GM12878 (cell line): ENCODE measurements around the gene MRPS18B. TPM values are rescaled to one million over a fixed set of nuclear protein-coding genes. Genes with fewer than 3 reads are reported as not detected.

Experiments used
- ATAC-seq: fragments of 200-7000 bp; cut with Tn5 transposase; 3 replicates; pipeline ENCODE4 v1.9.1; 2020; ENCODE audit warnings: mild to moderate bottlenecking, moderate library complexity
- BruUV-seq: library from RNA; stranded (reverse); fragments of 400-500 nt; replicated peaks from 2 replicates; lab custom pipeline; 2021; lab: Mats Ljungman, UMichigan
- CTCF ChIA-PET: fragments of 300-600 bp; sonication (Branson Sonifier 250); formaldehyde crosslinking; extraction: SDS; loops from one replicate; lab custom pipeline; 2021; ENCODE audit warnings: inconsistent platforms; lab: Yijun Ruan, JAX
- POLR2A ChIA-PET: fragments of 350-600 bp; formaldehyde crosslinking; extraction: SDS; loops from one replicate; lab custom pipeline; 2021; ENCODE audit warnings: inconsistent platforms; lab: Charles Lee
- RAD21 ChIA-PET: fragments of 300-600 bp; sonication (Branson Sonifier 250); formaldehyde crosslinking; loops from one replicate; lab custom pipeline; 2023; ENCODE audit warnings: antibody characterized with exemption; ENCODE audit not compliant: unreplicated experiment; lab: Charles Lee
- SMC1A ChIA-PET: fragments of 300-600 bp; sonication (Branson Sonifier 250); formaldehyde crosslinking; loops from one replicate; lab custom pipeline; 2023; ENCODE audit not compliant: unreplicated experiment, uncharacterized antibody; lab: Charles Lee
- DNase-seq: peaks from one replicate; pipeline ENCODE4 v3.0.0-alpha.2; 2011; ENCODE audit warnings: low read depth, low spot score
- FAIRE-seq: peaks from 3 replicates; lab custom pipeline; 2011; peaks lifted over from hg19 to GRCh38; lab: Jason Lieb, UNC
- H2AFZ ChIP-seq: 2 replicates; pipeline ENCODE4 v1.6.0; 2011; ENCODE audit warnings: low read depth, low read length, control low read depth; ENCODE audit not compliant: control insufficient read depth
- H3K27ac ChIP-seq: 2 replicates; pipeline ENCODE4 v1.5.1; 2011; ENCODE audit warnings: control low read depth; ENCODE audit not compliant: control insufficient read depth, insufficient read depth
- H3K27me3 ChIP-seq, 2 experiments: replicated peaks in 1 of 2; 2 replicates each; pipeline versions ENCODE4 v1.6.0 to v1.6.1; 2011; ENCODE audit warnings: low read length in 1 of 2; ENCODE audit not compliant: control insufficient read depth in 2 of 2, insufficient read depth in 2 of 2
- H3K36me3 ChIP-seq, 2 experiments: 2 replicates each; pipeline ENCODE4 v1.5.1; 2011; ENCODE audit warnings: low read length in 1 of 2; ENCODE audit not compliant: control insufficient read depth in 2 of 2, insufficient read depth in 2 of 2
- H3K4me1 ChIP-seq: 2 replicates; pipeline ENCODE4 v1.6.1; 2011; ENCODE audit warnings: mild to moderate bottlenecking, low read length, moderate library complexity, mixed read lengths; ENCODE audit not compliant: control insufficient read depth, insufficient read depth
- H3K4me2 ChIP-seq: 2 replicates; pipeline ENCODE4 v1.6.0; 2011; ENCODE audit warnings: control low read depth; ENCODE audit not compliant: control insufficient read depth, insufficient read depth
- H3K4me3 ChIP-seq: fragments of 200-600 bp; sonication (generic); 2 replicates; pipeline ENCODE4 v1.5.1; 2016
- H3K79me2 ChIP-seq: 2 replicates; pipeline ENCODE4 v1.6.0; 2011; ENCODE audit warnings: low read length; ENCODE audit not compliant: control insufficient read depth, insufficient read depth
- H3K9ac ChIP-seq: 2 replicates; pipeline ENCODE4 v1.8.0; 2011; ENCODE audit warnings: low read length, control low read depth, mixed read lengths; ENCODE audit not compliant: control insufficient read depth, insufficient read depth
- H3K9me3 ChIP-seq: replicated peaks from 3 replicates; pipeline ENCODE4 v1.5.1; 2011; ENCODE audit warnings: mild to moderate bottlenecking, low read length; ENCODE audit not compliant: control insufficient read depth, insufficient read depth
- H4K20me1 ChIP-seq: 2 replicates; pipeline ENCODE4 v1.6.0; 2011; ENCODE audit not compliant: control insufficient read depth, insufficient read depth
- CBFB ChIP-seq: IDR thresholded peaks from 2 replicates; pipeline ENCODE4 v1.6.1; 2016; ENCODE audit warnings: antibody characterized with exemption, low read depth
- CHD1 ChIP-seq: IDR thresholded peaks from 2 replicates; pipeline ENCODE4 v1.6.1; 2012; ENCODE audit warnings: low read depth, low read length, improper control_type of control experiment
- HCFC1 ChIP-seq: fragments of 150-350 bp; IDR thresholded peaks from 2 replicates; pipeline ENCODE4 v1.6.1; 2014; ENCODE audit warnings: low read length
- IRF4 ChIP-seq: IDR thresholded peaks from 2 replicates; pipeline ENCODE4 v1.6.1; 2011; ENCODE audit warnings: low read depth, low read length
- RCOR1 ChIP-seq: conservative IDR thresholded peaks from 2 replicates; pipeline ENCODE4 v1.6.1; 2012; ENCODE audit warnings: low read depth, low read length, improper control_type of control experiment
- ZZZ3 ChIP-seq: IDR thresholded peaks from 2 replicates; pipeline ENCODE4 v1.6.1; 2011; ENCODE audit warnings: low read depth; ENCODE audit not compliant: control insufficient read depth, insufficient read length
- WGBS: methylation state at CpG from one replicate; pipeline ENCODE4 v1.1.6; 2016; ENCODE audit warnings: low lambda C conversion rate; ENCODE audit not compliant: insufficient replicate concordance, insufficient coverage; ENCODE audit errors: missing lambda C conversion rate; 5-methylcytosine and 5-hydroxymethylcytosine counted together
- in situ Hi-C: fragments of 300-500 bp; cut with MboI; formaldehyde crosslinking; loops from 9 replicates; pipeline ENCODE4 v1.14.3; 2018; ENCODE audit warnings: mixed read lengths
- intact Hi-C: fragments of 100-400 bp; cut with micrococcal nuclease; formaldehyde crosslinking; loops from one replicate; pipeline ENCODE4 v1.14.2; 2022; ENCODE audit not compliant: unreplicated experiment
- polyA plus RNA-seq, 11 experiments: library from polyadenylated mRNA; depleted of rRNA in 4 of 11; unstranded in 6 of 11; stranded (reverse) in 5 of 11; fragments of >200 nt; fragmentation: Nextera tagmentation in 4 of 11; fragmentation: Illumina TruSeq in 1 of 11; extraction: Ambion mirVana in 4 of 11; extraction: Trizol in 1 of 11; gene quantifications; 1 replicate in 1 of 11; 2 replicates in 10 of 11; pipeline versions ENCODE4 v1.2.1 to v1.2.3, GENCODE V29; 2011 to 2016; ENCODE audit warnings: inconsistent platforms in 2 of 11, missing spikeins in 2 of 11, low read depth in 1 of 11
- total RNA-seq, 4 experiments: library from RNA; depleted of rRNA in 3 of 4; stranded (reverse); fragments of >200 nt in 3 of 4; fragmentation: Illumina TruSeq in 1 of 4; extraction: Trizol in 1 of 4; gene quantifications; 2 replicates each; pipeline versions ENCODE4 v1.2.1 to v1.2.3, GENCODE V29; 2013 to 2021
- TF ChIP-seq, protein P1 (sequence below): fragments of 450-650 bp; IDR thresholded peaks from 2 replicates; pipeline ENCODE4 v1.6.1; 2017; ENCODE audit warnings: mild to moderate bottlenecking, low read depth, inconsistent platforms; ENCODE audit not compliant: poor library complexity, severe bottlenecking

Gene MRPS18B
- total and polyA plus RNA-seq, 10 of the 15 experiments (the other 5 are each of a cell fraction or from before 2014, with no cell fraction given), result 80.9 to 259 (median 140) TPM

DNA sequence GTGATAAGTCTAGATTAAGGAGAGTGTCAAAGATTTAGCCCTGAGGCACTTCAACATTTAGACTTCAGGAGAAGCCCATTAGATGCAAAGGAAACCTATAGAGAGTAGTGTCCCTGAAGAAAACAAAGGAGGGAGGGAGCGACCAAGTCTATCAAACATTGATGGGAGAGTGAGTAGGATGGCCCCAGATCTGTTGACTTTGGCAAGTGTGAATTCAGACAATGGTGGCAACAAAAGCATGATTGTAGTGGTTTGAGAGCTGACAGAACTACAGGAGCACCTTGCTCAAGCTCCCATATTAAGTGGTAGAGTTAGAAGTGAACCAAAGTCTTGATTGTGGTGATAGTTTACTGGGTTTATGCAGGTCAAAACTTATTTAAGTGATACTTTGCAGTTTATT, 47.4 kb upstream of the MRPS18B start (continued):
- no peak for TF ChIP-seq HCFC1
- TF ChIP-seq RCOR1, result no peak
- TF ChIP-seq CHD1, result no peak
- TF ChIP-seq ZZZ3, result no peak
- TF ChIP-seq IRF4, result no peak
- TF ChIP-seq, all 136 proteins: peak for 0

DNA sequence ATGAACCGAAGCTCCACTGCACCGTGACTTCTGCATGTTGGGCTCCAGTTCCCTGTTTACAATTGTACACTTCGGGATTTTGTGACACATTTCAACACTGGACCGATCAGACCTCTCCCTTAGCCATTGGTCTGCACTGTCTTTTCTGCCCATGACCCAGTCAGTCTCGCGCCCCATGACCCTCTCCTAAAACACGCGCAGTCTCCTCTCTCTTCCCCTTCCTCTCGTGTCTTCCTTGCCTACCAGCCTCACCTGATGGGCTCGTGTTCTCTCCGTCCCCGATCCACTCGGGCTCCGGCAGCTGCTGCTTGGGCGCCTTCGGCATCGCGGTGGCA, 46.9 kb upstream of the MRPS18B start:
- H2AFZ ChIP-seq, result peak overlapping the region; percentile 93
- no peaks in the 10 kb centered on the region; a peak in 3 of 4 replicates for H3K36me3 ChIP-seq
- POLR2A ChIA-PET, result interaction anchor here (0.9 to 2.5 kb wide), 8 partner anchors 14 to 108 kb away, joined by 3 to 25 read pairs (median 4); partner anchors contain the start of genes GNL1, MRPS18B and PRR3
- RAD21 ChIA-PET, result interaction anchor here (0.9 to 2.2 kb wide), 8 partner anchors 13 to 117 kb away, joined by 3 to 11 read pairs (median 4); partner anchors contain the start of genes GNL1 and PRR3
- peaks cover 15% of the 10 kb centered on the region for H3K4me1 ChIP-seq
- H3K9ac ChIP-seq, result peak overlapping the region; percentile 93
- H3K9me3 ChIP-seq, result no peaks in the 10 kb centered on the region
- DNase-seq (no peak), FAIRE-seq (no peak), ATAC-seq (peak; percentile 20)
- H3K4me2 ChIP-seq, result peak overlapping the region; percentile 98
- SMC1A ChIA-PET, result interaction anchor here (0.9 to 2.3 kb wide), 6 partner anchors 13 to 85 kb away, joined by 3 to 18 read pairs (median 4); partner anchors contain the start of gene PRR3
- H3K4me3 ChIP-seq, result peak overlapping the region; percentile 89
- intact Hi-C loops, result loop anchor here (2.0 kb wide), 1 partner anchor 14 kb away; the partner anchor contains the start of genes GNL1 and PRR3
- in situ Hi-C loops, result no loop called here
- peaks cover 3% of the 10 kb centered on the region; the same call in 1 of the 2 replicates for H4K20me1 ChIP-seq
- H3K27ac ChIP-seq, result peak overlapping the region; percentile 94
- H3K79me2 ChIP-seq, result peaks cover 44% of the 10 kb centered on the region
- WGBS, result 1% methylated on average over 18 of the region's 18 CpGs
- no peaks in the 10 kb centered on the region for H3K27me3 ChIP-seq
- CTCF ChIA-PET, result interaction anchor here (0.6 to 2.6 kb wide), 9 partner anchors 14 to 108 kb away, joined by 3 to 25 read pairs (median 6); partner anchors contain the start of genes GNL1 and PRR3
- BruUV-seq, result TSS peak; percentile 92
- TF ChIP-seq, protein P1, sequence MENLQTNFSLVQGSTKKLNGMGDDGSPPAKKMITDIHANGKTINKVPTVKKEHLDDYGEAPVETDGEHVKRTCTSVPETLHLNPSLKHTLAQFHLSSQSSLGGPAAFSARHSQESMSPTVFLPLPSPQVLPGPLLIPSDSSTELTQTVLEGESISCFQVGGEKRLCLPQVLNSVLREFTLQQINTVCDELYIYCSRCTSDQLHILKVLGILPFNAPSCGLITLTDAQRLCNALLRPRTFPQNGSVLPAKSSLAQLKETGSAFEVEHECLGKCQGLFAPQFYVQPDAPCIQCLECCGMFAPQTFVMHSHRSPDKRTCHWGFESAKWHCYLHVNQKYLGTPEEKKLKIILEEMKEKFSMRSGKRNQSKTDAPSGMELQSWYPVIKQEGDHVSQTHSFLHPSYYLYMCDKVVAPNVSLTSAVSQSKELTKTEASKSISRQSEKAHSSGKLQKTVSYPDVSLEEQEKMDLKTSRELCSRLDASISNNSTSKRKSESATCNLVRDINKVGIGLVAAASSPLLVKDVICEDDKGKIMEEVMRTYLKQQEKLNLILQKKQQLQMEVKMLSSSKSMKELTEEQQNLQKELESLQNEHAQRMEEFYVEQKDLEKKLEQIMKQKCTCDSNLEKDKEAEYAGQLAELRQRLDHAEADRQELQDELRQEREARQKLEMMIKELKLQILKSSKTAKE, result peak; percentile 28
- TF ChIP-seq CBFB, result no peak
